Panc1 (cell line): ENCODE results near the gene FAM234B. TPM values are rescaled to one million over a fixed set of nuclear protein-coding genes. Genes with fewer than 3 reads are reported as not detected.

Experiments used
- ATAC-seq: fragments of 200-7000 bp; cut with Tn5 transposase; 2 replicates; pipeline ENCODE4 v1.9.1; 2020; ENCODE audit warnings: mild to moderate bottlenecking, moderate library complexity
- BruUV-seq: library from RNA; stranded (reverse); fragments of 400-500 nt; replicated peaks from 2 replicates; lab custom pipeline; 2021; lab: Mats Ljungman, UMichigan
- CTCF ChIA-PET: fragments of 300-600 bp; sonication (Branson Sonifier 250); formaldehyde crosslinking; loops from one replicate; lab custom pipeline; 2022; ENCODE audit warnings: antibody characterized with exemption; lab: Charles Lee
- POLR2A ChIA-PET: fragments of 300-600 bp; sonication (Branson Sonifier 250); formaldehyde crosslinking; loops from one replicate; lab custom pipeline; 2022; ENCODE audit warnings: antibody characterized with exemption; lab: Charles Lee
- DNase-seq: peaks from one replicate; pipeline ENCODE4 v3.0.0-alpha.2; 2010; ENCODE audit warnings: low read depth, low spot score
- H3K27ac ChIP-seq: 2 replicates; pipeline ENCODE4 v1.5.1; 2011; ENCODE audit warnings: mild to moderate bottlenecking, low read length, inconsistent platforms
- H3K27me3 ChIP-seq: fragments of 200-500 bp; sonication (Bioruptor generic); 2 replicates; pipeline ENCODE4 v1.6.0; 2014; ENCODE audit warnings: low read length, inconsistent platforms; ENCODE audit not compliant: control insufficient read depth, insufficient read depth
- H3K36me3 ChIP-seq: fragments of 200-500 bp; sonication (Bioruptor generic); 2 replicates; pipeline ENCODE4 v1.5.1; 2014; ENCODE audit warnings: inconsistent platforms, mild to moderate bottlenecking, low read length, moderate library complexity; ENCODE audit not compliant: control insufficient read depth, insufficient read depth
- H3K4me1 ChIP-seq: 2 replicates; pipeline ENCODE4 v1.5.1; 2011; ENCODE audit warnings: inconsistent platforms, mild to moderate bottlenecking, low read length, moderate library complexity; ENCODE audit not compliant: control insufficient read depth, insufficient read depth
- H3K4me3 ChIP-seq, 2 experiments: 2 replicates each; pipeline ENCODE4 v1.5.1; 2011 to 2012; ENCODE audit warnings: low read depth in 2 of 2, low read length in 2 of 2, mild to moderate bottlenecking in 2 of 2, inconsistent platforms in 1 of 2, moderate library complexity in 1 of 2
- H3K9me3 ChIP-seq: fragments of 200-500 bp; sonication (Bioruptor generic); 2 replicates; pipeline ENCODE4 v1.5.1; 2014; ENCODE audit warnings: low read depth, mild to moderate bottlenecking, inconsistent platforms, low read length, moderate library complexity; ENCODE audit not compliant: control insufficient read depth, insufficient read depth
- CTCF ChIP-seq: fragments of 450-650 bp; IDR thresholded peaks from 2 replicates; pipeline ENCODE4 v1.5.1; 2017; ENCODE audit warnings: mild to moderate bottlenecking
- POLR2AphosphoS5 ChIP-seq: IDR thresholded peaks from 2 replicates; pipeline ENCODE4 v1.6.1; 2012; ENCODE audit warnings: mild to moderate bottlenecking, low read depth, low read length, moderate library complexity
- REST ChIP-seq, 2 experiments: IDR thresholded peaks; 2 replicates each; pipeline ENCODE4 v1.6.1; 2011 to 2012; ENCODE audit warnings: low read depth in 2 of 2, control low read depth in 1 of 2, low read length in 1 of 2, mild to moderate bottlenecking in 1 of 2, moderate library complexity in 1 of 2; ENCODE audit not compliant: insufficient read depth in 1 of 2
- SIN3A ChIP-seq: IDR thresholded peaks from 2 replicates; pipeline ENCODE4 v1.6.1; 2012; ENCODE audit warnings: low read depth, mild to moderate bottlenecking, low read length, moderate library complexity, borderline replicate concordance; ENCODE audit not compliant: insufficient read depth
- TCF7L2 ChIP-seq: IDR thresholded peaks from 2 replicates; pipeline ENCODE4 v1.6.1; 2011; ENCODE audit warnings: mild to moderate bottlenecking, low read depth, low read length, inconsistent platforms
- in situ Hi-C: cut with HindIII; loops from 2 replicates; pipeline ENCODE4 v1.10.0; 2016; ENCODE audit warnings: low sequenced_read_pairs, low pct_unique_long_range_greater_than_20kb
- intact Hi-C: fragments of 100-400 bp; cut with micrococcal nuclease; formaldehyde crosslinking; loops from one replicate; pipeline ENCODE4 v1.10.0; 2022; ENCODE audit not compliant: unreplicated experiment
- total RNA-seq: library from RNA; stranded (reverse); gene quantifications from one replicate; pipeline ENCODE4 v1.2.1, GENCODE V29; 2021; ENCODE audit not compliant: unreplicated experiment

FAM234B gene
- total RNA-seq, 1 experiment from 2014 or later, result 5.4 TPM

GRCh38 chr12:12999959-13000615, 44.1 kb upstream of the FAM234B start, which contains the start of gene HEBP1:
Gene HEBP1, minus strand, starts transcription at chr12:13000265. Its CDS starts 151 bp downstream, at chr12:13000114.
- Histone ChIP-seq H3K27me3 (no peaks in the 10 kb centered on the region), H3K27ac (peak within 1 kb of the TSS; percentile 74), H3K4me3 (peak within 1 kb of the TSS; percentile 72 to 76), H3K9me3 (no peaks in the 10 kb centered on the region), H3K4me1 (no peaks in the 10 kb centered on the region; the same call in none of the 2 replicates), H3K36me3 (no peaks in the 10 kb centered on the region)
- peak; percentile 92 for ATAC-seq
- POLR2A ChIA-PET, result no interaction called here
- in situ Hi-C loops (no loop called here), intact Hi-C loops (no loop called here)
- CTCF ChIA-PET, result interaction anchor here (0.6 kb wide), 1 partner anchor 212 kb away, joined by 3 read pairs; no protein-coding TSS in a partner anchor
- no peak for DNase-seq
- peak; percentile 33; the same call in 1 of the 2 replicates for TF ChIP-seq POLR2AphosphoS5
- peak; percentile 53; the same call in 1 of the 2 replicates for TF ChIP-seq SIN3A
- no peak for TF ChIP-seq REST (IDR thresholded peaks at IDR 0.05; ENCODE audit: insufficient read depth in 1 of 2, low read depth in 2 of 2, low read length in 1 of 2)
- TF ChIP-seq CTCF, result no peak
- no peak for TF ChIP-seq TCF7L2
- no TSS peak for BruUV-seq

- CTCF ChIA-PET, result no interaction called here
- TF ChIP-seq TCF7L2 (no peak), CTCF (no peak), REST (IDR thresholded peaks at IDR 0.05; ENCODE audit: insufficient read depth in 1 of 2, low read depth in 2 of 2, low read length in 1 of 2) (no peak), SIN3A (no peak), POLR2AphosphoS5 (no peak)
- POLR2A ChIA-PET, result no interaction called here
- in situ Hi-C loops, result no loop called here
- no peak for DNase-seq
- peak overlapping the region; percentile 71 to 72 for H3K4me3 ChIP-seq
- ATAC-seq, result peak; percentile 76
- no peaks in the 10 kb centered on the region; the same call in none of the 2 replicates for H3K4me1 ChIP-seq
- no peaks in the 10 kb centered on the region for H3K27me3 ChIP-seq
- intact Hi-C loops, result no loop called here
- H3K27ac ChIP-seq, result peak overlapping the region; percentile 65
- BruUV-seq, result no TSS peak
- no peaks in the 10 kb centered on the region for H3K9me3 ChIP-seq
- H3K36me3 ChIP-seq, result no peaks in the 10 kb centered on the region
Measured at GRCh38 chr12:13000616-13000924, 43.6 kb upstream of the FAM234B start.
